ENCODE measurements around the gene RASSF8. TPM values are rescaled to one million over a fixed set of nuclear protein-coding genes. Genes with fewer than 3 reads are reported as not detected.

RASSF8 gene
- total RNA-seq, 1 donor from 2014 or later, result 0.37 TPM

GRCh38 chr12:25975179-25975578 is 16.7 kb downstream of the RASSF8 start:
- H3K4me3 Mint-ChIP-seq, result no peak overlapping the region
- H3K27ac Mint-ChIP-seq, result no peak overlapping the region
- H3K27me3 Mint-ChIP-seq, result peaks cover 21% of the 10 kb centered on the region
- H3K4me1 Mint-ChIP-seq, result no peaks in the 10 kb centered on the region
- no peaks in the 10 kb centered on the region for H3K9me3 Mint-ChIP-seq
- intact Hi-C loops (cut with micrococcal nuclease), result no loop called here
- no peak for DNase-seq
- no peaks in the 10 kb centered on the region for H3K36me3 Mint-ChIP-seq (ENCODE audit: low read depth)

- H3K9me3 Mint-ChIP-seq, result no peaks in the 10 kb centered on the region
- H3K27ac Mint-ChIP-seq, result no peak overlapping the region
These were observed 17.2 kb downstream of the RASSF8 start for GRCh38 chr12:25975682-25976081.

DNA sequence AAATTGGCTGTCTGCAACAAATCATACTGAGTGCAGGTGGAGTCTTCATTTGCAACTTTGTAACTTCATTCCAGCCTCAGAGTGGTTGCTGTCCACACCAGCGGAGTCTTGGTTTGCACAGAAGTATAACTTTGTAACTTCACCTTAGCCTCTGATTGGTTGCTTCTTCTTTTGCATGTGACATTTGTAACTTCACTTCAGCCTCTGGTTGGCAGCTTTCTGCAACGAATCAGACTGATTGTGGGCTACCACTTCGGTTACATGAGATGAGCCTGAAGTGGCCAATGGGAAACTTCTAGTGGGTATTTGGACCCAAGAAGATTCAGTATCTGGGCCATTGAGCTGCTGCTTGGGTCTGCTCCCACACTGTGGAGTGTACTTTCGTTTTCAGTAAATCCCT is 17.8 kb downstream of the RASSF8 start:
- DNase-seq, result no peak
- intact Hi-C loops (cut with micrococcal nuclease), result no loop called here
- Mint-ChIP-seq H3K9me3 (no peaks in the 10 kb centered on the region), H3K4me1 (no peaks in the 10 kb centered on the region), H3K27me3 (peaks cover 24% of the 10 kb centered on the region), H3K36me3 (ENCODE audit: low read depth) (no peaks in the 10 kb centered on the region), H3K4me3 (no peak overlapping the region), H3K27ac (no peak overlapping the region)

More at GRCh38 chr12:25975682-25976081, 17.2 kb downstream of the RASSF8 start:
- DNase-seq, result no peak
- Mint-ChIP-seq H3K4me3 (no peak overlapping the region), H3K27me3 (peaks cover 24% of the 10 kb centered on the region), H3K36me3 (ENCODE audit: low read depth) (no peaks in the 10 kb centered on the region), H3K4me1 (no peaks in the 10 kb centered on the region)
- intact Hi-C loops (cut with micrococcal nuclease), result no loop called here

DNA sequence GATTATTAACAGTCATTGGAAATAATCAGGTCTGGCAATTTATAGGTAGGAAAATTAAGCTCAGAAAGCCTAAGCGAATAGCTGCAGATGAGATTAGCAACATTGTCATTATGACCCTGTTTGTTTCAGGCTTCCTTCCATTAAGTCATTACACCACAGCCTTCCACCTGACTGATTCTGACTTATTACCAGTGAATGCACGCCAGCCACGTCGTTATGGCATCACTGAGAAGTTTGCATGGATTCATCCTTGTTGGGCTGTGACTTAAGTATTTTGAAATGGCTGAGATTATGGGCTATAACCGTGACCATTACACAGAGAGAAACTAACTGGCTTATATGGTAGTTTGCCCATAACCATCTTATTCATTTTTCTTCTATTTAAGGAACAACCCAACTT is 18.6 kb downstream of the RASSF8 start:
- no peaks in the 10 kb centered on the region for H3K9me3 Mint-ChIP-seq
- no peaks in the 10 kb centered on the region for H3K4me1 Mint-ChIP-seq
- no peaks in the 10 kb centered on the region for H3K36me3 Mint-ChIP-seq (ENCODE audit: low read depth)
- intact Hi-C loops (cut with micrococcal nuclease), result no loop called here
- no peak for DNase-seq
- peaks cover 24% of the 10 kb centered on the region for H3K27me3 Mint-ChIP-seq
- H3K4me3 Mint-ChIP-seq, result no peak overlapping the region
- H3K27ac Mint-ChIP-seq, result no peak overlapping the region

- Mint-ChIP-seq H3K27me3 (peaks cover 17% of the 10 kb centered on the region), H3K4me3 (no peak overlapping the region), H3K4me1 (peaks cover 2% of the 10 kb centered on the region), H3K27ac (no peak overlapping the region), H3K9me3 (no peaks in the 10 kb centered on the region), H3K36me3 (ENCODE audit: low read depth) (no peaks in the 10 kb centered on the region)
- intact Hi-C loops (cut with micrococcal nuclease), result no loop called here
- no peak for DNase-seq
These were observed 20.6 kb downstream of the RASSF8 start for GRCh38 chr12:25979059-25979458.

GRCh38 chr12:25979563-25979962 is 21.1 kb downstream of the RASSF8 start:
- Mint-ChIP-seq H3K27ac (no peak overlapping the region), H3K9me3 (no peaks in the 10 kb centered on the region), H3K27me3 (peaks cover 19% of the 10 kb centered on the region), H3K36me3 (ENCODE audit: low read depth) (no peaks in the 10 kb centered on the region), H3K4me3 (no peak overlapping the region), H3K4me1 (peaks cover 2% of the 10 kb centered on the region)
- intact Hi-C loops (cut with micrococcal nuclease), result no loop called here
- DNase-seq, result no peak

- intact Hi-C loops (cut with micrococcal nuclease), result no loop called here
- H3K9me3 Mint-ChIP-seq, result no peaks in the 10 kb centered on the region
- DNase-seq, result no peak
- peaks cover 14% of the 10 kb centered on the region for H3K27me3 Mint-ChIP-seq
- peaks cover 2% of the 10 kb centered on the region for H3K4me1 Mint-ChIP-seq
- H3K4me3 Mint-ChIP-seq, result no peak overlapping the region
- no peak overlapping the region for H3K27ac Mint-ChIP-seq
- H3K36me3 Mint-ChIP-seq (ENCODE audit: low read depth), result no peaks in the 10 kb centered on the region
These were observed 21.6 kb downstream of the RASSF8 start for GRCh38 chr12:25980035-25980434.

GRCh38 chr12:25981597-25981996 is 23.1 kb downstream of the RASSF8 start:
- H3K4me3 Mint-ChIP-seq, result no peak overlapping the region
- peaks cover 8% of the 10 kb centered on the region for H3K27me3 Mint-ChIP-seq
- peaks cover 2% of the 10 kb centered on the region for H3K4me1 Mint-ChIP-seq
- no peak for DNase-seq
- H3K27ac Mint-ChIP-seq, result no peak overlapping the region
- intact Hi-C loops (cut with micrococcal nuclease), result no loop called here
- H3K9me3 Mint-ChIP-seq, result no peaks in the 10 kb centered on the region
- no peaks in the 10 kb centered on the region for H3K36me3 Mint-ChIP-seq (ENCODE audit: low read depth)

DNA sequence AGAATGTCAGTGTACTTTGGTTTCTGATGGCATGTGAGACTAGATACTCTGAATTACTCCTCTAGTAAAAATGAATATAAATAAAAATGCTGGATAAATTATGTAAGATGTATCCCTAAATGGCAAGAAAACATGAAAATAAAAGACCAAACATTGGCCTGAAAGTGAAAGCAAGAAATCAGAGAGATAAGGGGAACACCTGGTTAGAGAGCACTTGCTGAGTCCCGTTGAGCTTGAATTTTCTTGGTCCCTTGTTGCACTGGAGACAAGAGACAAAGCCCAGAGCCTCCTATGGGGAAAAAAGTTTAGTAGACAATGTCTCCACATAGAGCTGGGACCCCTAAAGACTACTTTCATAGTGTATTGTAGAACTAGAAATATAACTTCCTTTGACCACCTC is 23.9 kb downstream of the RASSF8 start:
- Mint-ChIP-seq H3K27ac (no peak overlapping the region), H3K36me3 (ENCODE audit: low read depth) (no peaks in the 10 kb centered on the region), H3K9me3 (no peaks in the 10 kb centered on the region), H3K4me3 (no peak overlapping the region), H3K4me1 (peaks cover 2% of the 10 kb centered on the region), H3K27me3 (peaks cover 8% of the 10 kb centered on the region)
- intact Hi-C loops (cut with micrococcal nuclease), result no loop called here
- DNase-seq, result no peak

DNA sequence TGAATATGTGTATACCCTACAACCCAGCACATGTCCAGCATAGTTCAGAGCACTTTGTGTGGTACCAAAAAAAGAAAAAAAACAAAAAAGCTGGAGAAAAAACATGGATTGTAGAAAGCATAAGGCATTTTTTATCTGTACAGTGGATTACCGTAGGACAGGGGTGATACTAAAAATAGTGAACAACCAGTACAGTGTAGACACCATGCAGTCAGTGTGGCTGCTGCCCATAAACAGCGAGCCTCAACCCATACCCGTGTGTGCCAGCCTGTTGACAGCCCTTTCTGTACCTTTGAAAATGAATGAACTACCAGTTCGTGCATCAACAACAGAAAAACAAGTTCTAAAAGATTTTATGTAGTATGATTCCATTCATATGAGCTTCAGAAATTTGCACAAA is 25.1 kb downstream of the RASSF8 start:
- H3K4me1 Mint-ChIP-seq, result peaks cover 2% of the 10 kb centered on the region
- H3K27me3 Mint-ChIP-seq, result peaks cover 8% of the 10 kb centered on the region

DNA sequence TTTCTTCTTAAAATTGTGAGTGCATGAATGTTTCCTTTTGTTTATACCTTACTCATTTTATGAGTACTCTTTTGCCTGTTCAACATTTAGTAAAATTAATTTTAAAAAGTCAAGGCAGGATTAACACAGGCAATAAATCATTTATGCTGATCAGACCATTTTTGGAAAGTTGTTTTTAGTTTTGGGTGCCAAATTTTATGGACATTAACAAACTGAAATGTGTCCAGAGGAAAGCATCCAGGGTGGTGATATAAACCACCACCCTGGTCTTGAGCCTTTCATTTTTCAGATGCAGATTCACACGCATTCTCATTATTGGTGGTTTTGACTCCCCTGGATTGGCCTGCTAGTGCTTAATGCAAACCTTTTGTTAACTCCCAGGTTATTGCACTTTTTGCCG is 26.3 kb downstream of the RASSF8 start:
- Mint-ChIP-seq H3K27ac (no peak overlapping the region), H3K4me3 (no peak overlapping the region), H3K36me3 (ENCODE audit: low read depth) (no peaks in the 10 kb centered on the region), H3K27me3 (peaks cover 7% of the 10 kb centered on the region), H3K4me1 (peaks cover 2% of the 10 kb centered on the region), H3K9me3 (no peaks in the 10 kb centered on the region)
- no peak for DNase-seq
- intact Hi-C loops (cut with micrococcal nuclease), result no loop called here

More for the DNA sequence above, 25.1 kb downstream of the RASSF8 start:
- H3K4me3 Mint-ChIP-seq, result no peak overlapping the region
- DNase-seq, result no peak
- H3K36me3 Mint-ChIP-seq (ENCODE audit: low read depth), result no peaks in the 10 kb centered on the region
- intact Hi-C loops (cut with micrococcal nuclease), result no loop called here
- H3K27ac Mint-ChIP-seq, result no peak overlapping the region
- no peaks in the 10 kb centered on the region for H3K9me3 Mint-ChIP-seq

DNA sequence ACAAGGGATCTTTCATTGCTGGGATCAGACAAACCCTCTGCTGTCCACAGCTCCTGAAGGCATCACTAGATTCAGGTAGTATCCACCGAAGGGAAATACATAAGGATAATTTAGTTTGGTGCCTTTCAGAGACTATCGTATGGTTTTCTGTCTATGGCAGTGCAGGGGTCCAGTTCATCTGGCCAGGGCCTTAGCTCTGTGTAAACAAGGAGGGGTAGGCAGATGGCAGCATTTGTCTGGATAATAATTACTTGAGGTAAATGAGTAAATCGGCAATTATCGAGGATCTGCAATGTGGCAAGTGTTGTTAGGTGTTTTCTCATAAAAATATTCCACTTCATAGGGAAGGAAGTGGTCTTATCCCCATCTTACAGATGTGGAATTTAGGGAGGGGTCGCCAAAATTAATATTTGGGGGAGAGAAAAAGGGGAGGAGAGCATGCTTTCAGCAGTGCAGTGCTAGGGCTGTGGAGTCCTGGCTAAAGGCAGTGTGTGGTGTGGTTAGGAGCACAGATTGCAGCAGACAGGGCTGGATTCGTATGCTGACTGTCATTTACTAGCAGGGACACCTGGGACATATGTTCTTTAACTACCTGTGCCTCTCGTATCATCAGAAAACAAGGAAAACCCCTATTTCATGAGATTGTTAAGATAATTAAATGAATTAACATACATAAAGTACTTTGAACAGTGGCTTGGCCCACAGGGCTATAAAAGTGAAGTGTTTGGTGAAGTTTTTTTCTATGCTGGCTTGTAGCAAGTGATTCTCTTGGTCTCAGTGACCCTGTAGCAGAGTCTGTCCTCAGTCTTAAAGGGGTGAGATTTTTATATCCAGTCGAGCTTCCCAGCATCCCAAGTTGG is 27.1 kb downstream of the RASSF8 start:
- Mint-ChIP-seq H3K27ac (no peak overlapping the region), H3K9me3 (no peaks in the 10 kb centered on the region), H3K4me3 (no peak overlapping the region), H3K27me3 (peaks cover 4% of the 10 kb centered on the region), H3K36me3 (ENCODE audit: low read depth) (no peaks in the 10 kb centered on the region), H3K4me1 (peaks cover 2% of the 10 kb centered on the region)
- intact Hi-C loops (cut with micrococcal nuclease), result no loop called here
- no peak for DNase-seq

DNA sequence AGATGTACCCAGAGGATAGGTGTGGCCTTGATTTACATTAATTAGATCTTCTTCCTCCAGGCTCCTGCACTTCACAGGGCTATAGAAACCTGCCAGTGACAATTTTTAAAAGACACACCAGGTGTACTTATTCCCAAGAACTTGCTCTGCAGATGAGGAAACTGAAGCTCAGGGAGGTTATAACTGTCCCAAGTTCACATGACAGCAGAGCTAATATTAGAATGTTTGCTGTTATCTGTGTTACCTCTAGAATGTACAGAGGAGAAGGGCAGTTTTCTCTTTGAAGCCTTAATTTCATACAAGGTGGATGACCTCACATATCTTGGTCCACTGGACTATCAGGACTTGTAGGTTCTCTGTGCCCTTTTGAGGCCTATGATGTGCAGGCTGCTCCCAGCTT is 27.7 kb downstream of the RASSF8 start:
- no peaks in the 10 kb centered on the region for H3K36me3 Mint-ChIP-seq (ENCODE audit: low read depth)
- H3K27ac Mint-ChIP-seq, result no peak overlapping the region
- no peak overlapping the region for H3K4me3 Mint-ChIP-seq
- H3K9me3 Mint-ChIP-seq, result no peaks in the 10 kb centered on the region
- H3K4me1 Mint-ChIP-seq, result peaks cover 2% of the 10 kb centered on the region
- intact Hi-C loops (cut with micrococcal nuclease), result no loop called here
- H3K27me3 Mint-ChIP-seq, result peaks cover 4% of the 10 kb centered on the region
- DNase-seq, result no peak

- Mint-ChIP-seq H3K4me3 (no peak overlapping the region), H3K9me3 (no peaks in the 10 kb centered on the region), H3K4me1 (no peaks in the 10 kb centered on the region), H3K27me3 (peaks cover 4% of the 10 kb centered on the region), H3K27ac (no peak overlapping the region), H3K36me3 (ENCODE audit: low read depth) (no peaks in the 10 kb centered on the region)
- intact Hi-C loops (cut with micrococcal nuclease), result no loop called here
- no peak for DNase-seq
These were observed 30.0 kb downstream of the RASSF8 start for GRCh38 chr12:25988505-25988904.

DNA sequence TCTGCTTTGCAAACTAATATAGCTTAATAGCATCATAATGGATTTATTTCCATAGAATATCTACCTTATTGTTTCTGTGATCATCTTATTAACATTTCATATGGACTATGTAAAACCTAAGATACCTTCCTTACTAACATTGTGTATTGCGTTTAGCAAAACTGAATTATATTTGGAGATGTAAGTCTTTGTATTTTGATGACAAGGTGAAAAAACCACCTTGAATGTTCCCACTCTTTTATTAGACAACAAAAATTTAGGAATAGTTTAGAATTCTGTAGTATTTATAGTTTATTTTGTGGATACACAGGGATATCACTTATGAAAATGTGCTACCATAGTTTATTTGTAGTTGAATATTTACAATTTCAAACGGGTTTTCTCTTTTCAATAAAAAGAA is 32.0 kb downstream of the RASSF8 start:
- intact Hi-C loops (cut with micrococcal nuclease), result no loop called here
- Mint-ChIP-seq H3K27ac (no peak overlapping the region), H3K9me3 (no peaks in the 10 kb centered on the region), H3K36me3 (ENCODE audit: low read depth) (no peaks in the 10 kb centered on the region), H3K27me3 (peaks cover 6% of the 10 kb centered on the region), H3K4me3 (no peak overlapping the region), H3K4me1 (no peaks in the 10 kb centered on the region)
- no peak for DNase-seq

All from activated CD4-positive, alpha-beta T cell treated with anti-CD3 and anti-CD28 coated beads, Interleukin-2, amount 10 ng/mL, durations not matched to agents 24 days and 14 days (primary cell).